Stimulated activated CD4-positive, alpha-beta T cell treated with anti-CD3 and anti-CD28 coated beads, Interleukin-2, amount 100 ng/mL, for 24 hours (primary cell): ENCODE data around the gene LAPTM4A.
A peak's percentile ranks its signal among the peaks of the same experiment; 100 is the strongest.
"Not testable (repeated sequence)": the region's sequence is repeated elsewhere in the genome, so short reads cannot be mapped to it uniquely, and the experiment has no call there.

Source experiments
- DNase-seq, 2 donors: peaks; one replicate each; pipeline ENCODE4 v3.0.0-alpha.2; 2020

Gene LAPTM4A

DNA sequence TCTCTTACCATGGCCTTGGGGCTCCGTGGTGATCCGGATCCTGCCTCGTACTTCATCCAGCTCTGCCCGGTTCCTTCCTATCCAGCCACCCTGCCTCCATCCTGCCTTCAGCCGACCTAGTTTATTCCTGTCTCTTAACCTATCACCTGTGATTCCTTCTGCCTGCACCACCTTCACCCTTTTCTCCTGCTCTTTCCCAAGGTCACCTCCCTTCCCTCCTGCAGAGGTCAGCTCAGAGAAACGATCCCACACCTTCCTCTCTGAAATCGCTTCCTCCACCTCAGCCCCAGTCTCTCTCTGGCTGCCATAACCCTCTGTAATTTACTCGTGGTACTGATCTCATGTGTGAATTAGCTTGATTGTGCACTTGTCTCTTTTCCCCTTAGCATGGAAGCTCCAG lies 23.5 kb upstream of the LAPTM4A start:
- no peak for DNase-seq

DNA sequence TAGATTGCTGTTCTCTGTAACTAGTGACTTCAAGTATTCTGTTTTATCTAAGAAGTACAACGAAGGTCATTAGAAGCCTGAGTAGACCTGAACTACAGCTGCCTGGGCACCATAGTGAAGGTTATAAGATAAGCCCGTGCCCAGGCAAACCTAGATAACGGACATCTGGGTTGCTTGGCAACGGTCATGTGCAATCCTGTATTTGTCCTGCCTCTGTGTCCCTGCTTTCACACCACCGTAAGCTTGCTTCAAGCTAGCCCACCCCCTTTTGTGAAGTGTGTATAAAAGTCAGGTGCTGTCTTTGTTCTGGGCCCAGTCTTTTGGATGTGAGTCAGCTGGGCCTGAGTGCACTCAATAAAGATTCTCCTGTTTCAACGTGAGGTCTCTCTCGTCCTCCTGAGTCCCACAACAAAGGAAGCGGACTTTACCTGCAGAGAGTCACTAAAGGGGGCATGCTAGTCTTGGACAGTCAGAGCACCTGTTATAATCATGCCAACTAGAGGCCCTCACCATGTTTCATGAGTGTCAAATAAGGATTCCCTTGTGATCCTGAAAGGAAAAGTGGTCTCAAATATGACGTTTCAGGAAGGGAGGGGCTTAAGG lies 22.7 kb upstream of the LAPTM4A start:
- DNase-seq, result not testable (repeated sequence)

DNA sequence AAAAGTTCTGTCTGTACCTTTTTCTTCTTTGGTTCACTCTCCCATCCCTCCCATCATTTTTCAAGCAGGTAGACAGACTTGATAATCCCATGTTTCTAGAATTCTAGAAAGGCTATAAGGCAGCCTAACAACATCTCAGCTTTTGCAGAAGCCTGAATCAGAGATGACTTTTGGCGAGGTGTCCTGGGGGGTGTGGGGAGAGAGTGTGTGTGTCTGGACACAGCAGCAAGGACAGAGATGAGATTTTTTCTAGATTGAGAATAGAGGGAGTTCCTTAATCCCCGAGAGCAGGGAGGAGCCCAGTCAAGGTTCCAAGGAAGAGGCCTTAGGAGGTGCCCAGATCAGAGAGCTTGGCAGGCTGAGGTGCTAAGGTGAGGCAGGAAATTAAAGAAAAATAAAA lies 22.0 kb upstream of the LAPTM4A start:
- no peak for DNase-seq

DNA sequence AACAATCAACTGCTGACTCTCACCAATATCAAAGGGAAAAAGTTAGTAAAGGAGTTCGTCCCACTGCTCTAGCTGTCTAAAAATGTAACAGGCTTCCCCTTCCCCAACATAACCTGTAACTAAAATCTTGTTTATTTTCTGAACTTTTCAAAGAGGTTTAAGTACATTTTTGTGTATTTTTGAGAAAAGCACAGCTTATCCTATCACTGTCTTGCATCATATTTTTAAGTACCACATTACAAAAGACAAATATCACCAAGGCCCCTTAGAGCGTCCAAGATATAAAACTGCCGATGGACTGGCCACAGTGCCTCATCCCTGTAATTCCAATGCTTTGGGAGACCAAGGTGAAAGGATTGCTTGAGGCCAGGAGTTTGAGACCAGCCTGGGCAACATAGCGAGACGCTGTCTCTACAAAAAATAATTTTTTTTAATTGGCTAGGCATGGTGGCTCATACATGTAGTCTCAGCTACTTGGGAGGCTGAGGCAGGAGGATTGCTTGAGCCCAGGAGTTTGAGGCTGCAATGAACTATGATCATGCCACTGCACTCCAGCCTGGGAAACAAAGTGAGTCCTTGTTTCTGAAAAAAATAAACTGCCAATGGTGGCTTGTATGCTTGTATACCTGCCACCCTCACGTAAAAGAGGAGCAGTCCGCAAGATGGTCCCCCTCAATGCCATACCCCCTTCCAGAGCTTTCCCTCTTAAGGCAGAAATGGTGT lies 21.2 kb upstream of the LAPTM4A start:
- no peak for DNase-seq

DNA sequence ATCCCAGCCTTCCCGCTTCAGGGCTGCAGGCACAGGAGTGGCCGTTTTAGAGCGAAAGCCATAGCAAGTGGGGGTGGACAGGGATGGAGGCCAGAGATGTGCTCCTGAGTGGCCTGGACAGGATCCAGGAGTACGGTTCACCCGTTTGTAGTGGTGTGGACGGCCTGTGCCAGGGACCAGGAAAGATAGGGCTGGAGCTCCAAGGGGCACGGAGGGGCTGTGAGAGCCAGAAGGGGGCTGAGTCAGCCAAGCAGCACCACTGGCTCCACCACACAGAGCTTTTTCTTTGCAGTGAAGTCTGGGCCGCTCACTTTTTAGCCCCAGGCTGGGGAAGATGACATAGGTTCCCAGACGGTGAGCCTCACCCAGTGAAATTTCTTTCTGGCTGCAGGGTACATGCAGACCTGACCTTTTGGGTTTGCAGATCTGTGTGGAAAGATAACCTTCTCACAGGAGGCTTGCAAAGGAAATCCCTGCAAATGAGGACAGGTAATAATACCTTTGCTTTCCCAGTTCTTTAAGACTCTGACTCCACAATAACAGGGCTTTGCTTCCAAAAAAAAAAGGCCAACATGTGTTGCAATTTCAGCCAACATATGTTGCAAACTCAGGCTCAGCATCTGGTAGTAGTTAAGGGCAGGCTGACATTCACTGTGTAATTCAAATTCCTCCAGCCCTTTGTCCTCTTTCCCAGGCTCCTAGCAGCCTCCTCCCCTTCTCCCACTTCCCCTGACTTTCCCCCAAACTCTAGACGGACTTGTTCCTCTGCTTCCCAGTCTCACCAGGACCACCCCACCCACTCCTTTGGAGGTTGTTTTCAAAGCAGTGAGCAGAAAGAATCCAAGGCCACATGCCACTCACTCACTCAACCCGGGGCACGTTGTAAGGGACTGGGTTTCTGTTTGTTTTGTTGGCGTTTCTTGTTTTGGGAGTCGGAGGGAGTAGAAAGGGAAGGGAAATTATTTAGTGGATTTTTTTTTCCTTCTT lies 20.3 kb upstream of the LAPTM4A start:
- DNase-seq, result no peak

DNA sequence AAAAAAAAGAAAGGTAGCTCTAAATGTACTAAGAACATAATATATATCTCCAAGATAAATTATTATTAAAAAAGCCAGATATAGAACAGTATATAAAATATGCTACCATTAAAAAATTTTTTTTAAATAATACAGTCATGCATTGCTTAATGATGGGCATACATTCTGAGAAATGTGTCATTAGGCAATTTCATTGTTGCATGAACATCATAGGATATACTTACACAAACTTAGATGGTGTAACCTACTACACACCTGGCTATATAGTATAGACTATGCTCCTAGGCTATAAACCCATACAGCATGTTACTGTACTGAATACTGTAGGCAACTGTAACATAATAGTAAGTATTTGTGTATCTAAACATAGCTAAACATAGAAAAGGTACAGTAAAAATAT lies 18.3 kb upstream of the LAPTM4A start:
- DNase-seq, result no peak

DNA sequence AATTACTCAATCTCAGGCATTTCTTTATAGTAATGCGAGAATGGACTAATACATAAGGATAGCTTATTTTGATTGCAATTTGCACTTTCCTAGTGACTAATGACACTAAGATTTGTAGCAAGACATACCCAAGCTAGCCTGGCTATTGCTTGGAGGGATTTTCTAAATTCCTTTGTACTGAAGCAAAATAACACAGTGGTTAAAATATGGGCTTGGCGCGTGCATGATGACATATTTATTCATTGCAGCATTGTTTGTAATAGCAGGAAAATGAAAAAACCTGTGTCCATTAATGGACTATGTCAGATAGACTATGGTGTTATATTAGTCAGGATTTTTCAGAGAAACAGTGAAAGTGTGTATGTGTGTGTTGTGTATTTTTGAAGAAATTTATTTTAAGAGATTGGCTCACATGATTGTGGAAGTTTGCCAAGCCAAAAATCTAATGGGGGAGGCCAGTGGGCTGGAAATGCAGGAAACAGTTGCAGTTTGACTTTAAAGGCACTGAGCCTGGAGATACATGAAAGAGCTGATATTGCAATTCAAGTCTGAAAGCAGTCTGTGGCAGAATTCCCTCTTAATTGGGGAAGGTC lies 16.7 kb upstream of the LAPTM4A start:
- no peak for DNase-seq

DNA sequence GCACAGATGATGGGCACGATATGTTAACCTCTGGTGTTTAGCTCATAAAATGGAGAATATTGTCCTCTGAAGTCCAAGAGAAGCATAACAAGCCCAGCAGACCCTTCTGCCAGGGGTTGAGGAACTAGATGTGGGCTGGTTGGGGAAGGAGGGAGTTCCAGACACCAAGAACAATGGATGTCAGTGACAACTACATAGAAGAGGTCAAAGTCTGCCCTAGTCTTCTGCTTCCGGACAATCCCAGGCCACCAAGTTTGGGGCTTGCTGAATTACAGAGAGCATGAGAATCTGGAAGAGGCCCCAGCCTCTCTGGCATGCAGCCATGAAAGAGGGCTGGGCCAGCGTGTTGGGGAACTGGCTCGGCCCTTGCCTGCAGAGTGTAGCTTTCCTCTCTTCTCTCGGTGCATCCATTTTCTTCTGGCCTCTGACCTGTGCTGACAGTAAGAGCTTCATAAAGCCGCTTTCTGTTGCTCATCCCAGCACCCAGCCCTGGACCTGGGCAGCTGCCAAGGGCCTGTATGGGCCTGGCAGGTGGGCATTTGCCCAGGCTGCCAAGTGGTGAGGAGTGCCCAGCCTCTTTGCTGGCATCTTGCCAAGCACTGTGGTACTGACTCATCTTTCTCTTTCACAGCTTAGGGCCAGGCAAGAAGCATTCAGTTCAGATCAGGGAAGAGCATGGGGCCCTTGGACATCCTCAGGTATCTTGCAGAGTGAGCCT lies 14.6 kb upstream of the LAPTM4A start:
- peak in 1 of 2 donors; percentile 8 for DNase-seq

DNA sequence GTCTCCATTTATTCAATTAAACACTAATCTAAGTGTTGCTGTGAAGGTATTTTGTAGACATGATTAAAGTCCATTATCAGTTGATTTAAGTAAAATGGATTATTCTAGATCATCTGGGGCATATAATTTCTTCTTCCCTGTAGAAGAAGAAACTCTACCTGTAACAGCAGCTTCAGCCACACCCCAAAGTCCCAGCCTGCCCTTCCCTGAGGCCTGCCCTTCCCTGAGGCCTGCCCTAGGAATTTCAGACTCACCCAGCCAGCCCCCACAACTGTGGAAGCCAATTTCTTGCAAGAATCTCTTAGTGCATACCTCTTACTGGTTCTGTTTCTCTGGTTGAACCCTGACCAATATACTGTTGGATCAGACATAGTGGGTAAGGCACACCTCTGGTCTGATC lies 13.4 kb upstream of the LAPTM4A start:
- DNase-seq, result no peak

DNA sequence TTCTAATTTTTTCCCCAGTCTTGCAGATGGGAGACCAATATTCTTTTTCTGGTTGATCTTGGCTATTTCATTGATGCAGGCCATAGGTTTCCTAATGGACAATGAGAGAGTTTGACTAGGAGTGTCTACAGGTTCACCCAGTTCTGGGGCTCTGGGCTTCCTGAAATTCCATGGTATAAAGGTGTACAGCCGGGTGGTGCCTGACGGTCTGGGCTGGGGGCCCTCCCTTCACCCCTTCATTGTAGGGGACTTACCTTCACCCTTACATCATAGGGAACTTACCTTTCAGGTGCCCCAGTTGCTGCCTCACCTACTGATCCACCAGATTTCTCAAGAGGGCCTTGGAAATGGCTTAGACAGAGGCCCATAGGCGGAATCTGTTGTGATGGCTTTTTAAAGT lies 13.0 kb upstream of the LAPTM4A start:
- DNase-seq, result no peak

DNA sequence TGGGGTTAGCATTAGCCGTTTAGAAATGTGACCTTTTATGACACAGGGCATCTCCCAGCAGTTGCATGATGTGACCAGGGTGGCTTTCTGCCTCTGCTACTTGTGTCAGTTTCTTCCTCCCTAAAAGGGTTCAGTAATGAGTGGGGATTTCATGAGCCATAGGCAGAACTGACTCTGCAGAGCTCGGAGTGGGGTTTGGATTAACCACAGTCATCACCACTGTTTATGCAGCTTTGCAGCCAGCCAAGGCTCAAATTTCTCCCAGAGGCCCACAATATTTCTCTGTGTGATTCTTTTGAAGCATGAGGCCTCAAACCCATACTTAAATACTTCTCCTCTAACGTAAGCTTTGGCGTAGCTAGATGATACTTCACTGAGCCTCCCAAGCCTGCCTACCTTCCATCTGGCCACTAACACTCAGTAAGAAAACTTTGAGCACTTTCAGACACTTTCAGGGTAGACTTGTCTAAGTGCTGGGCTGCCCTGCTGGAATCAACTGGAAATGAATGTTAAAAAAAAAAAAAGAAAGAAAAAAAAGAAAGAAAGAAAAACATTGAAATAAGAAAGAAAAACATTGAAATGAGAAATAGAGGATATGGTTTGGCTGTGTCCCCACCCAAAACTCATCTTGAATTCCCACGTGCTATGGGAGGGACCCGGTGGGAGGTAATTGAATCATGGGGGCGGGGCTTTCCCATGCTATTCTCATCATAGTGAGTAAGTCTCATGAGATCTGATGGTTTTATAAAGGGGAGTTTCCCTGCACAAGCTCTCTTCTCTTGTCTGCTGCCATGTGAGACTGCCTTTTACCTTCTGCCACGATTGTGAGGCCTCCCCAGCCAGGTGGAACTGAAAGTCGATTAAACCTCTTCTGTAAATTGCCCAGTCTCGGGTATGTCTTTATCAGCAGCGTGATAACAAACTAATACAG lies 11.5 kb upstream of the LAPTM4A start:
- DNase-seq, result peak in 1 of 2 donors; percentile 10

DNA sequence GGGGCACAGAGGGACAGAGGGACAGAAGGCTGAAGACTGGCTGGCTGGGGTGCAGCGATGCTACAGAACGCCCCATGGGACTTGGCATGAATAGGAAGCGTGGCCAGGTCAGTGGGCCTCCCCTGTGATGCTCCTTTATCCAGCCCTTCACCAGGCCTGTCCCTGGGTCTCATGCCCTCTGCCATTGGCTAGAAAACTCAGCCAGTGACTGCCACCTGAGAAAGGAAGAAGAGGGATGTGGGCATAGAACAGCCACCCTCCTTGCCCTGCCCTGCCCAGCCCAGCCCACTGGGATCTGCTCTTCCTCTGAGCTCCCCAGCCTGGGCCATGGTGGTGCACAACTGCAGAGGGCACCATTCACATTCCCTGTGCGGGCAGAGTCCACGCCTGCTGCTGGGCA lies 10.5 kb upstream of the LAPTM4A start:
- no peak for DNase-seq

DNA sequence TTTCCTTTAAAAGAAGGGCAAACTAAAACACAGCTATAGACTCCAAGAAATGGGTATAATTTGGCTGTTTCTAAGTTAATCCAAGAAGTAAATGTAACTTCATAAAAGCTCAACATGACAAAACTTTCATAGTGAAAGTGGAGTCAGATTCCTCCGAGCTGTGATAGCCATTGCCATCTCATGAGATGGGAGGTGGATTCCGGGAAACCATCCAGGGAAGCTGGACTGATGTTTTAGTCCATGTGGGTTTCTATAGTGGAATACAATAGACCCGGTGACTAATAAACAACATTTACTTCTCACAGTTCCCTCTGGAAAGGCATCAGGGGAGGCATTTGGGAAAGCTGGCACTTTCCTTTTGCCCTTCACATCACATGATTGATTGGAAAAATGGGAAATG lies 10.0 kb upstream of the LAPTM4A start:
- no peak for DNase-seq

DNA sequence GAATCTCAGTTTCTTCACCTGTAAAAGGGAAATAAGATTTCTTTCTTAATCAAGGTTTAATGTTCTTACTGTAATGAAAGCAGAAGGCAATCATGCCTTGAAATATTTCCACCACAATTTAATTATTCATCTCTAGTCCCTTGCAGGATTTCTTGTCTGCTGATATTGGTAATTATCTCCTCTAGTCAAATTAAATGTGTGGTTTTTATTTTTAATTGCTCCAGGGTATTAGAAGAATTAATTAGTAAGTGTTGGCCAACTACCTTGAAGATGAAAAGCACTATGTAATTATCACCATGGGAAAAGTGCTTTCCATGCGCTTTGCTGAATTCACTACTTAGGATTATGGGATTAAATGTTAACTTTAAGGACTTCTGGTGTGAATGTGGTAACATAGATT lies 8.7 kb upstream of the LAPTM4A start:
- no peak for DNase-seq

DNA sequence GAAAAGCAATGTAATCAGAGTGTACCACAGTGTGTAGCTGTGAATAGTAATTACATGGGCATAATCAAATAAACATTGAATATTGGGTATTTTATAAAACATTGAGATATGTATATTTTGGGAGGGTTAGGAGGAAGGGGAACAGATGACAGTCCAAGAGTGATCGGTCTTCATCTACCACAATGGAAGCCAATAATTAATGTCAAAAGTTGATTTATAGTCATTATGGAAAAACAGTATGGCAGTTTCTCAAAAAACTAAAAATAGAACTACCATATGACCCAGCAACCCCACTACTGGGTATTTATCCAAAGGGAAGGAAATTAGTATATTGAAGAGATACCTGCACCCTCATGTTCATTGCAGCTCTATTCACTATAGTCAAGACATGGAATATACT lies 5.8 kb upstream of the LAPTM4A start:
- no peak for DNase-seq

DNA sequence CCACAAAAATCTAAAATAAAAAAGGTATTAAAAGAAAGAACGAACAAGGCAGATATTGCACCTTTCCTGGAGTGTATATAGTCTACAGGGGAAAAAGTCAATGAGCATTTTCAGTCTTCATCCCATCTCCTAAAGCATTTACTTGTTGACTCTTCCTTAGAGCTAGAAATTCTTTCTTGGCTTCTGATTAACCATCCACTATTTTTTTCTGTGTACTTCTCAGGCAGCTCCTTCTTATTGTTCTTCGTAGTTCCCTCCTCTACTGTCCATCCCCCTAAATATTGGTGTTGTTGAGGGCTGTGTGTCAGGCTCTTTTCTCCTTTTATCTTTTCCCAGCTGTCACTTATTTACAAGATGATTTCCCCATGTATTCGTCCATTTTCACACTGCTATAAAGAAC lies 3.5 kb upstream of the LAPTM4A start:
- no peak for DNase-seq

DNA sequence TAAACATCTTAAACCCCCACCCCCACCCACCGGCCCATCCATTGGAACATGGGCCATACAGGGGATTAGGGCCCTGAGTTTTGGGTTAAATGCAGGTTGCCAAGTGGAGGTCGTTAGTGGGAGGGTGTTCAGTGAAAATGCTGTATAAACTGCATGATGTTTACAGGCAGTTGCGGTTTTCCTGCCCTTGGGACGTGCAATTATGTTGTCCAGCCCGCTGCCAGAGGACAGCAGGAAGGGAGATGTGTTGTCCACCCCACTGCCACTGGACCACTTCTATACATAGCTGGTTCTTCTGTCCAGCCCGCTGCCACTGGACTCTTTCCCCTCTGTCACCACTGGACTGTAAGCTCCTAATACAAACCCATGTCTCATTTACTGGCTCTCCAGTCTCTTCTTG lies 2.7 kb upstream of the LAPTM4A start:
- no peak for DNase-seq

DNA sequence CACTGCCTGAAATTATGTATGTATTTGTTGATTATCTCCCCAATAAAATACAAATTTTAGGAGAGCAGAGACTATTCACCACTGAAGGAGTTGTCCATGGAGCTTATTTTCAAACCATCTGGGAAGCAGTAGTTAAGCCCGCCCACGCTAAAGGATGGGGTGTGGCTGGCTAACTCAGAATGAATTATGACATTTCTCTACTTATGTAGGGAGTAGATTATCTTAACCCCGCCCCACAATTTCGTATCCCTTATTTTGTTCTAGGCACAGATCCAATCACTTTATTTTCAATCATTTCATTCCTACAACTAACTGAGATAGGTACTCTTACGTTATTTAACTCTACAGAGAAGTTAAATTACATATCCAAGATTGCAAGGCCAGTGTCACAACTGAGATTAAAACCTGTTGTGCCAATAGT lies 1.4 kb upstream of the LAPTM4A start:
- DNase-seq, result peak in 1 of 2 donors; percentile 13

DNA sequence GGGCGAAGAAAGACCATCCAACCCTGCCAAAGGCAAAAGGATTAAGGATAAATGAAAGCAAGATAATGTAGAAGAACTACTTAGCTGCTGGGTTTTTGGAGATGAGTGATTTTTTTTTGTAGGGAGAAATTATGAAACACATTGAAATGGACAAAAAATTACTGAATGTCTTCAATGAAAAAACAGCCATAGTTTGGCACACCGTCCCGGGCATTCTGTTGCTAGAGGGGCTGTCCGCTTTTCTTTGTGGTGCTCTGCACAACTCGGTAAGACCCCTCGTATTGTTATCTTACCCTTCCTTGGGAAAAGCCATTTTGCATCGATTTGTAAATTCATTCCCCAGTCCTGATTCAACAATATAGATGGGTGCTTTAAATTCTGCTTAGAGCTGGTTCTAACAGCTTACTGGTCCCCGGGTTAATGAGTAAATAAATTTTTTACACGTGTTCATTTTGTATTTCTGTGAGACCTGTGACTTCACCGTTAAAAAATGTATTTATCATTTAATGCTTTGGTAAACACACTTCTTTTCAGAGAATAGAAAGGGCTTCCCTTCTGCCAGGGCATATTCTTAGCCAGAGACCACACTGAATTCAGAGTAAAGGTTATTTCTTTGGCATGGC lies 912 bp upstream of the LAPTM4A start:
- no peak for DNase-seq

DNA sequence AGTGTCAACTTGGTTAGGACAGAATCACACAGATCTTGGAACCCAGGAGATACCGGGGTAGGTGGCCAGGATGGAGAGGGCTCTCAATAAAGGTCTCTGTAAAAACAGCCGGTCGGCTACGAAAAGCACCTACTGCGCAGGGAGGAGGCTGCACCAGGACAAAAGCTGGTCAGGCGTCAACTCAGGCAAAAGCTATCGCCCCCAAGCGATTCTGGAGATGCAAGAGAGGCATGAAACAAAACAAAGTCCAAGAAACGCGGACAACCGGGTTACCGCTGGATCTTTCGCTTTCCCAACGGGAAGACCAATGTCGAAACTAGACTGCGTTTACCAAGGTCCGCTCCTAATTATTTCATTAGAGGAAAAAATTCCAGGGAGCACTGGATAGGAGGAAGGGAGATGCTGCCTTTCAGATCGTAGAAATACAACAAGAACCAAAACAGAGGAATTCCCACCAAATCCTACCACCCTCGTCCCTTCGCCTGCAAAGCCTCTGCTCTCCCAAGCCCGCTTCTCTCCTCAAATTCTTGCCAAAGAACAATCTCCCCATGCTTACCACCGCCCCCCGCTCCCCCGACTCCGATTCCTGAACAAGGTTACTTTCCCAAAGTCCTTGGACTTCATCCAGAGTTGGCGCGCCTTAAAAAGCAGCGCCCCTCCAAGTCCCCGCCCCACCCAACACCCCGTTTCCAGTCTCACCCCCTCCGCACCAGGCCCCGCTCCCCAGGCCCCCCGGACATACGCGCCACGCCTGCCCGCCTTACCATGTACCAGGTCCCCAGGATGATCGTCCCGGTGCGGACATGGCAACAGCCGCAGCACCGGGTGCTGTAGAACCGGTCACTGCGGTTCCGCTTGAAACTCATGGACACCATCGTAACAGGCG lies 539 bp downstream of the LAPTM4A start:
- DNase-seq, result peak; percentile 15 to 35
